GM13976 (cell line): ENCODE results near the gene NPAS3.

ENCODE experiments used
- DNase-seq: peaks from one replicate; pipeline ENCODE4 v3.0.0; 2012; ENCODE audit warnings: low spot score
- CTCF ChIP-seq: IDR thresholded peaks from 2 replicates; pipeline ENCODE4 v1.5.1; 2012; ENCODE audit warnings: borderline replicate concordance, mild to moderate bottlenecking; ENCODE audit not compliant: insufficient read depth; ENCODE audit errors: extremely low read depth, missing control alignments, control extremely low read depth
- in situ Hi-C: fragments of 300-500 bp; cut with MboI; formaldehyde crosslinking; loops from one replicate; pipeline ENCODE4 v1.12.0; 2022; ENCODE audit warnings: low sequenced_read_pairs, mixed read lengths, inconsistent platforms; ENCODE audit not compliant: unreplicated experiment

NPAS3 gene

GRCh38 chr14:33711811-33712216 lies 773.1 kb downstream of the NPAS3 start:
- no peak for DNase-seq
- TF ChIP-seq CTCF, result no peak
- in situ Hi-C loops, result no loop called here

GRCh38 chr14:33714527-33715226 lies 776.0 kb downstream of the NPAS3 start:
- no peak for DNase-seq
- TF ChIP-seq CTCF, result no peak
- in situ Hi-C loops, result no loop called here

GRCh38 chr14:33715227-33715528 lies 776.5 kb downstream of the NPAS3 start:
- in situ Hi-C loops, result no loop called here
- DNase-seq, result no peak
- no peak for TF ChIP-seq CTCF

- TF ChIP-seq CTCF, result no peak
- in situ Hi-C loops, result no loop called here
- no peak for DNase-seq
These were observed 778.2 kb downstream of the NPAS3 start for GRCh38 chr14:33716921-33717320.

- no peak for TF ChIP-seq CTCF
- DNase-seq, result no peak
- in situ Hi-C loops, result no loop called here
These were observed 779.2 kb downstream of the NPAS3 start for GRCh38 chr14:33717866-33718265.

- DNase-seq, result no peak
- in situ Hi-C loops, result no loop called here
- TF ChIP-seq CTCF, result no peak
These were observed 781.7 kb downstream of the NPAS3 start for GRCh38 chr14:33720284-33720787.
